C4-2B (cell line): ENCODE data around the gene CDK6.

Experiments used
- ZFX ChIP-seq: fragments of 450-650 bp; IDR thresholded peaks from 2 replicates; pipeline ENCODE4 v1.6.1; 2017
- TF ChIP-seq, protein P1 (sequence below): fragments of 450-650 bp; conservative IDR thresholded peaks from 2 replicates; pipeline ENCODE4 v1.5.1; 2017; ENCODE audit warnings: mild to moderate bottlenecking

DNA sequence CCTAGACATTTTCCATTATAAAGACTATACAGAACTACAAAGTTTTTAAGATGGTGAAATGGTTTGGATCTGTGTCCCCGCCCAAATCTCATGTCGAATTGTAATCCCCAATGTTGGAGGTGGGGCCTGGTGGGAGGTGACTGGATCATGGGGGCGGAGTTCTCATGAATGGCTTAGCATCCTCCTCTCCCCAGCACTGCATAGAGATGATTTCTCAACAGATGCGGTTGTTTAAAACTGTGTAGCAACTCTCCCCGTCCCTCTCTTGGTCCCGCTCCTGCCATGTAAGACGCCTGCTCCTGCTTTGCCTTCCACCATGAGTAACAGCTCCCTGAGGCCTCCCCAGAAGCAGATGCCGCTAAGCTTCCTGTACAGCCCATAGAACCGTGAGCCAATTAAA, 247.8 kb downstream of the CDK6 start:
- TF ChIP-seq, protein P1, sequence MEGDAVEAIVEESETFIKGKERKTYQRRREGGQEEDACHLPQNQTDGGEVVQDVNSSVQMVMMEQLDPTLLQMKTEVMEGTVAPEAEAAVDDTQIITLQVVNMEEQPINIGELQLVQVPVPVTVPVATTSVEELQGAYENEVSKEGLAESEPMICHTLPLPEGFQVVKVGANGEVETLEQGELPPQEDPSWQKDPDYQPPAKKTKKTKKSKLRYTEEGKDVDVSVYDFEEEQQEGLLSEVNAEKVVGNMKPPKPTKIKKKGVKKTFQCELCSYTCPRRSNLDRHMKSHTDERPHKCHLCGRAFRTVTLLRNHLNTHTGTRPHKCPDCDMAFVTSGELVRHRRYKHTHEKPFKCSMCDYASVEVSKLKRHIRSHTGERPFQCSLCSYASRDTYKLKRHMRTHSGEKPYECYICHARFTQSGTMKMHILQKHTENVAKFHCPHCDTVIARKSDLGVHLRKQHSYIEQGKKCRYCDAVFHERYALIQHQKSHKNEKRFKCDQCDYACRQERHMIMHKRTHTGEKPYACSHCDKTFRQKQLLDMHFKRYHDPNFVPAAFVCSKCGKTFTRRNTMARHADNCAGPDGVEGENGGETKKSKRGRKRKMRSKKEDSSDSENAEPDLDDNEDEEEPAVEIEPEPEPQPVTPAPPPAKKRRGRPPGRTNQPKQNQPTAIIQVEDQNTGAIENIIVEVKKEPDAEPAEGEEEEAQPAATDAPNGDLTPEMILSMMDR = no peak
- TF ChIP-seq ZFX = no peak
